Spleen (tissue), 11 donors: ENCODE measurements around the gene DMD. TPM values are rescaled to one million over a fixed set of nuclear protein-coding genes. Genes with fewer than 3 reads are reported as not detected.

ENCODE experiments used
- DNase-seq: peaks from one replicate; pipeline ENCODE4 v3.0.0-alpha.2; 2020
- H3K27ac ChIP-seq, 8 donors: fragments of 200-600 bp; sonication (generic) in 7 of 8; 1 replicate in 4 of 8; 2 replicates in 4 of 8; pipeline versions ENCODE4 v1.5.0 to v1.8.0; 2016 to 2021; ENCODE audit warnings: inconsistent platforms in 4 of 8, mild to moderate bottlenecking in 4 of 8, moderate library complexity in 1 of 8
- H3K27me3 ChIP-seq, 7 donors: fragments of 200-600 bp; sonication (generic) in 6 of 7; replicated peaks in 1 of 7; 1 replicate in 4 of 7; 2 replicates in 3 of 7; pipeline versions ENCODE4 v1.5.0 to v1.8.0; 2016 to 2021; ENCODE audit warnings: inconsistent platforms in 3 of 7, mild to moderate bottlenecking in 1 of 7
- H3K36me3 ChIP-seq, 6 donors: fragments of 200-600 bp; sonication (generic) in 5 of 6; 1 replicate in 4 of 6; 2 replicates in 2 of 6; pipeline versions ENCODE4 v1.5.0 to v1.8.0; 2016 to 2021; ENCODE audit warnings: inconsistent platforms in 2 of 6
- H3K4me1 ChIP-seq, 6 donors: fragments of 200-600 bp; sonication (generic) in 5 of 6; 1 replicate in 3 of 6; 2 replicates in 3 of 6; pipeline versions ENCODE4 v1.5.0 to v1.8.0; 2016 to 2021; ENCODE audit warnings: inconsistent platforms in 3 of 6
- H3K4me3 ChIP-seq, 8 donors: fragments of 200-600 bp; sonication (generic) in 7 of 8; 1 replicate in 4 of 8; 2 replicates in 4 of 8; pipeline versions ENCODE4 v1.5.0 to v1.8.0; 2016 to 2021; ENCODE audit warnings: inconsistent platforms in 4 of 8, mild to moderate bottlenecking in 4 of 8, moderate library complexity in 2 of 8
- H3K9me3 ChIP-seq, 8 donors: fragments of 200-600 bp; sonication (generic) in 7 of 8; 1 replicate in 4 of 8; 2 replicates in 4 of 8; pipeline versions ENCODE4 v1.5.0 to v1.8.0; 2016 to 2021; ENCODE audit warnings: inconsistent platforms in 4 of 8
- POLR2A ChIP-seq, 3 donors: fragments of 450-650 bp; IDR thresholded peaks; one replicate each; pipeline ENCODE4 v1.5.1; 2017; ENCODE audit warnings: antibody characterized with exemption in 3 of 3, mild to moderate bottlenecking in 1 of 3
- POLR2AphosphoS5 ChIP-seq, 3 donors: sonication (generic); formaldehyde crosslinking; IDR thresholded peaks; one replicate each; pipeline ENCODE4 v1.5.1; 2017; ENCODE audit warnings: antibody characterized with exemption in 3 of 3
- WGBS, 5 donors: extraction: QIAGEN DNeasy Blood & Tissue Kit in 3 of 5; methylation state at CpG; one replicate each; pipeline versions ENCODE4 v1.1.5 to v1.1.7; 2013 to 2018; 5-methylcytosine and 5-hydroxymethylcytosine counted together
- intact Hi-C: fragments of 100-400 bp; cut with DNase I; formaldehyde crosslinking; loops from one replicate; pipeline ENCODE4 v1.15.0; 2023; ENCODE audit warnings: low total_unique reads
- polyA plus RNA-seq, 3 donors: library from polyadenylated mRNA; stranded (reverse); fragments of 200-250 nt; gene quantifications; one replicate each; pipeline ENCODE4 v1.2.1, GENCODE V29; 2013
- total RNA-seq, 7 donors: library from RNA; depleted of rRNA in 3 of 7; stranded (reverse); fragments of >200 nt in 3 of 7; fragmentation: NEBNext Ultra II Directional in 4 of 7; extraction: Animal tissue kit (Norgen Biotek cat#: 25700) in 4 of 7; gene quantifications; one replicate each; pipeline versions ENCODE4 v1.1.0 to v1.2.1, GENCODE V29; 2016 to 2021
- TF ChIP-seq, protein P1 (sequence below), 11 experiments: fragments of 200-600 bp in 7 of 11; fragments of 450-650 bp in 4 of 11; sonication (generic) in 4 of 11; IDR thresholded peaks in 8 of 11; conservative IDR thresholded peaks in 3 of 11; 1 replicate in 7 of 11; 2 replicates in 4 of 11; pipeline versions ENCODE4 v1.4.0 to v1.8.0; 2016 to 2021; ENCODE audit warnings: antibody characterized with exemption in 11 of 11, inconsistent platforms in 4 of 11, mild to moderate bottlenecking in 1 of 11
- donor health status: healthy with polysubstance abuse.
- donor health status: DM: no; HTN: no; CAD: no; lungs with moderate emphysema.
- donor health status: DM: no; HTN: no; CAD: no.
- donor health status: Bipolar disorder and iron deficiency.
- donor health status: healthy.
- donor health status: DM: no; HTN: no; CAD: no.
- donor health status: DM: yes; HTN: yes; CAD: no.

DMD gene
- total and polyA plus RNA-seq, 10 donors = 1.3 to 11.3 (median 4.4) TPM

DNA sequence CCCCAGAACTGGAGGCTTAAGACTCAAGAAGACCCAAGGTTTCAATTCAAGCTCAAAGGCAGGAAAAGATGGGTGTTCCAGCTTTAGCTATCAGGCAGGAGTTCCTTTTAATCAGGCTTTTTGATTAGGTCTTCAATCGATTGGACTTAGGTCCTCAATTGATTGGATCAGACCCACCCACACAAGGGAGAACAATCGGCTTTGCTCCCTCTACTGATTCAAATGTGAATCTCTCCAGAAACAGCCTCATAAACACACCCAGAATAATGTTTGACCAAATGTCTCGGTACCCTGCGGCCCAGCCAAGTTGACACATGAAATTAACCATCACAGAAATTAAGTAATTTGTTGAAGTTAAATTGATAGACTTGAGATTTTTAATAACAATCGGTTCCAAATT, 1222.4 kb downstream of the DMD start:
- WGBS, 5 donors = 79 to 95% (median 84%) methylated on average over 5 of the region's 5 CpGs
- intact Hi-C loops = no loop called here
- no peak overlapping the region for H3K27ac ChIP-seq
- TF ChIP-seq POLR2A (IDR thresholded peaks at IDR 0.05) = no peak
- TF ChIP-seq, protein P1, sequence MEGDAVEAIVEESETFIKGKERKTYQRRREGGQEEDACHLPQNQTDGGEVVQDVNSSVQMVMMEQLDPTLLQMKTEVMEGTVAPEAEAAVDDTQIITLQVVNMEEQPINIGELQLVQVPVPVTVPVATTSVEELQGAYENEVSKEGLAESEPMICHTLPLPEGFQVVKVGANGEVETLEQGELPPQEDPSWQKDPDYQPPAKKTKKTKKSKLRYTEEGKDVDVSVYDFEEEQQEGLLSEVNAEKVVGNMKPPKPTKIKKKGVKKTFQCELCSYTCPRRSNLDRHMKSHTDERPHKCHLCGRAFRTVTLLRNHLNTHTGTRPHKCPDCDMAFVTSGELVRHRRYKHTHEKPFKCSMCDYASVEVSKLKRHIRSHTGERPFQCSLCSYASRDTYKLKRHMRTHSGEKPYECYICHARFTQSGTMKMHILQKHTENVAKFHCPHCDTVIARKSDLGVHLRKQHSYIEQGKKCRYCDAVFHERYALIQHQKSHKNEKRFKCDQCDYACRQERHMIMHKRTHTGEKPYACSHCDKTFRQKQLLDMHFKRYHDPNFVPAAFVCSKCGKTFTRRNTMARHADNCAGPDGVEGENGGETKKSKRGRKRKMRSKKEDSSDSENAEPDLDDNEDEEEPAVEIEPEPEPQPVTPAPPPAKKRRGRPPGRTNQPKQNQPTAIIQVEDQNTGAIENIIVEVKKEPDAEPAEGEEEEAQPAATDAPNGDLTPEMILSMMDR (IDR thresholded peaks at IDR 0.05 in 8 of 11, conservative IDR thresholded peaks at IDR 0.05 in 3 of 11) = no peak
- H3K4me1 ChIP-seq = no peaks in the 10 kb centered on the region
- DNase-seq = no peak
- no peaks in the 10 kb centered on the region for H3K36me3 ChIP-seq
- no peaks in the 10 kb centered on the region for H3K27me3 ChIP-seq
- H3K9me3 ChIP-seq = no peaks in the 10 kb centered on the region
- H3K4me3 ChIP-seq = no peak overlapping the region

- Histone ChIP-seq H3K4me3 (no peak overlapping the region), H3K27ac (no peak overlapping the region), H3K27me3 (no peaks in the 10 kb centered on the region), H3K9me3 (no peaks in the 10 kb centered on the region), H3K4me1 (no peaks in the 10 kb centered on the region), H3K36me3 (no peaks in the 10 kb centered on the region)
- WGBS, 5 donors = 49 to 70% (median 61%) methylated on average over 7 of the region's 7 CpGs
- TF ChIP-seq POLR2A (IDR thresholded peaks at IDR 0.05) = no peak
- TF ChIP-seq, protein P1 (IDR thresholded peaks at IDR 0.05 in 8 of 11, conservative IDR thresholded peaks at IDR 0.05 in 3 of 11) = no peak
- TF ChIP-seq POLR2AphosphoS5 (IDR thresholded peaks at IDR 0.05) = no peak
- intact Hi-C loops = no loop called here
- DNase-seq = no peak
Measured at GRCh38 chrX:31981546-31982062, 1229.7 kb downstream of the DMD start.

DNA sequence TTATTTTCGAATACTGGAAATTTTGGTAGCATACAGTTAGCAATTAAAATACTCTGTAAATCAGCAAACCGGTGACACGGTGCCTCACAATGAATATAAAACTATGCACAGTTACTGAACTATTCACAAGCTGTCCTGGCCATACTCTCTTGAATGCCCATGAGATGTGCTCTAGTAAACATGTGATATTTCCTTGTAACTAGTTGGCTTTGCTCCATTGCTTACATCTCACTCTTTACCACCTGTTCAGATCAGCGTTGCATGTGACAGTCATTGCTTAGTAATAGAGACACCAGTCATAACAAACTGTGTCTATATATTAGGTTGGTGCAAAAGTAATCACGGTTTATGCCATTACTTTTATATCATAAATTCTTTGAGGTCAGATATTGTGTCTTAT, 1241.6 kb downstream of the DMD start:
- TF ChIP-seq POLR2AphosphoS5 (IDR thresholded peaks at IDR 0.05) (no peak), POLR2A (IDR thresholded peaks at IDR 0.05) (no peak)
- TF ChIP-seq, protein P1 (IDR thresholded peaks at IDR 0.05 in 8 of 11, conservative IDR thresholded peaks at IDR 0.05 in 3 of 11) = no peak
- Histone ChIP-seq H3K36me3 (no peaks in the 10 kb centered on the region), H3K4me1 (no peaks in the 10 kb centered on the region), H3K27ac (no peak overlapping the region), H3K27me3 (no peaks in the 10 kb centered on the region), H3K9me3 (no peaks in the 10 kb centered on the region), H3K4me3 (no peak overlapping the region)
- WGBS, 5 donors = 73 to 90% (median 81%) methylated on average over 5 of the region's 5 CpGs
- intact Hi-C loops = no loop called here
- DNase-seq = no peak

DNA sequence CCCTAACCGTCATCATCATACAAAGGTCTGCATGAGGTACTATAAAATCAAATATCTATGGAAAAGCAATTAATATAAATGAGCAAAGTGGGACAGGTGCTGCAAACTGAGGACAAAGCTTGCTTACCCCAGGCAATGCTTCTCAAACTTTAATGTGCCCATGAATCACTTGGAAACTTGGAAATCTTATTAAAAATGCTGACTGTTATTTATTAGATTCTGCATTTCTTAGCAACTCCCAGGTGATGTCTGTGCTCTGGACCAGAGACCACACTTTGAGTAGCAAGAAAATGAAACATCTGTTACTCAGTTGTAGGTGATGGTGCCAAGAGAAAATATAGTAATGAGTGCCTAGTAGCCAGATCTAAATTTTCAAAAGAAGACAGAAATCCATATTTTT, 1249.1 kb downstream of the DMD start:
- Histone ChIP-seq H3K36me3 (no peaks in the 10 kb centered on the region), H3K27ac (no peak overlapping the region), H3K9me3 (no peaks in the 10 kb centered on the region), H3K27me3 (no peaks in the 10 kb centered on the region), H3K4me3 (no peak overlapping the region), H3K4me1 (no peaks in the 10 kb centered on the region)
- intact Hi-C loops = no loop called here
- no peak for DNase-seq
- 68 to 95% (median 81%) methylated on average over 1 of the region's 1 CpG for WGBS, 5 donors
- TF ChIP-seq POLR2A (IDR thresholded peaks at IDR 0.05) (no peak), POLR2AphosphoS5 (IDR thresholded peaks at IDR 0.05) (no peak)
- TF ChIP-seq, protein P1 (IDR thresholded peaks at IDR 0.05 in 8 of 11, conservative IDR thresholded peaks at IDR 0.05 in 3 of 11) = no peak
